Measurements from ENCODE around the gene FADS1.

FADS1 gene

GRCh38 chr11:61793083-61793828 lies 23.5 kb downstream of the FADS1 start:
- no peak for DNase-seq

DNA sequence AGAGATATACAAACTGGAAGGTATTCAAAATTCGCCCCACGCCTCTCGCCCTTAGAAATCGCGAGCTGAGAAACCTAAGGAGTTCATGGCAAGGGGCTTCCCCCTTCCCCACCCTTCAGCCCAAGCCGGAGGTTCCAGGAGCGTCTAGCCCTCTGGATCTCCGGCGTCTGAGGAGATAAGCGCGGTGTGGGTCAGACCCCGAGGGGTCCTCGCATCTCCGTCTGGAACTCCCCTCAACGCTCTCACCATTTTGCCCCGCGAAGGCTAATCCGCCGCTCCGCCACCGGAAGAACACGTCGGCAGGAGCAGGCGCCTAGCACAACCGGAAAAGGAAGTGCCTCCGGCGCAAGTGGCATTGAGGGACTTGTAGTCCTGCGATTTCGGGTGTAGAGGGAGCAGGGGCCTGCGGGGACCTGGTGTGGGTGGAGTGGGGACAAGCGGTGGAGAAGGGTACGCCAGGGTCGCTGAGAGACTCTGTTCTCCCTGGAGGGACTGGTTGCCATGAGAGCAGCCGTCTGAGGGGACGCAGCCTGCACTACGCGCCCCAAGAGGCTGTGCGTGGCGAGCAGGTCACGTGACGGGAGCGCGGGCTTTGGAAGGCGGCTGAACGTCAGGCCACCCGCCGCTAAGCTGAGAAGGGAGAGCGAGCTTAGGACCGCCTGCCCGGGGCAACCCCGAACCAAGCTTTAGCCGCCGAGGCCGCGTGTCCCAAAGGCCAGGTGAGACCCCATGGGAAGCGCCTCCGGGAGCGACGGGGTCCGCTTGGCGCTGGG lies 24.3 kb downstream of the FADS1 start, which contains the start of the genes FEN1 and TMEM258:
TSS of gene FEN1 (plus strand) at position 602 of the 773 bp plus-strand sequence. CDS start 2,451 bp downstream, outside the sequence.
TSS of gene TMEM258 (minus strand) at position 290 of the 773 bp plus-strand sequence. CDS start at position 249, 41 bp downstream.
- peak; percentile 77 for DNase-seq

GRCh38 chr11:61791737-61792309 lies 25.0 kb downstream of the FADS1 start:
- no peak for DNase-seq

DNA sequence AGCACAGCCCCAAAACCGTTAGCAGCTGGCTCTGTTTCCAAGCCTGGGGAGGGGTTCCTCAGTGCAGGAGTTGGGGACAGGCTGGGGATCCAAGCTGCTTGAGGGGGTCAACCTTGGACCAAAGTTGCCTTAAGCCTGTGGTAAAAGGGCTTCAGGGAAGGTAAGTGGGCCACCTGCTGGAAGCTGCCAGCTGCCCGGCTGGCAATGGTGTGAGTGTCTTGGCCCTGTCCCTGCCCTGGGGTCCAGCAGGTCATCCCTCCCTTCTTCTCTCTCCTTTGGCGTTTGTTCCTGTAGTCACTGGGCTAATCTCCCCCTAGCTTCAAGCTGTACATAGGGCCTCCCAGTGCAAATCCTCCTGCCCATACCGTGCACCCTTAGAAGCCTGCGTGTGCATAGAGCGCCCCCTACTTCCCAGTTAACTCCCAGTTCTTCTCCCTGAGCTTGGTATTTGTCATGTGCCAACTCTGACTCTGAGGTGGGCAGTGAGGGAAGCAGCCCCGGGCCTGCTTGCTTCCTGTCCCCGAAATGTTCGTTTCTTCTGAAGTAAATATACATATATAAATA lies 28.8 kb downstream of the FADS1 start:
- no peak for DNase-seq

GRCh38 chr11:61785837-61786402 lies 30.9 kb downstream of the FADS1 start:
- DNase-seq = no peak

- DNase-seq = no peak
Measured at GRCh38 chr11:61784506-61784805, 32.3 kb downstream of the FADS1 start.

DNA sequence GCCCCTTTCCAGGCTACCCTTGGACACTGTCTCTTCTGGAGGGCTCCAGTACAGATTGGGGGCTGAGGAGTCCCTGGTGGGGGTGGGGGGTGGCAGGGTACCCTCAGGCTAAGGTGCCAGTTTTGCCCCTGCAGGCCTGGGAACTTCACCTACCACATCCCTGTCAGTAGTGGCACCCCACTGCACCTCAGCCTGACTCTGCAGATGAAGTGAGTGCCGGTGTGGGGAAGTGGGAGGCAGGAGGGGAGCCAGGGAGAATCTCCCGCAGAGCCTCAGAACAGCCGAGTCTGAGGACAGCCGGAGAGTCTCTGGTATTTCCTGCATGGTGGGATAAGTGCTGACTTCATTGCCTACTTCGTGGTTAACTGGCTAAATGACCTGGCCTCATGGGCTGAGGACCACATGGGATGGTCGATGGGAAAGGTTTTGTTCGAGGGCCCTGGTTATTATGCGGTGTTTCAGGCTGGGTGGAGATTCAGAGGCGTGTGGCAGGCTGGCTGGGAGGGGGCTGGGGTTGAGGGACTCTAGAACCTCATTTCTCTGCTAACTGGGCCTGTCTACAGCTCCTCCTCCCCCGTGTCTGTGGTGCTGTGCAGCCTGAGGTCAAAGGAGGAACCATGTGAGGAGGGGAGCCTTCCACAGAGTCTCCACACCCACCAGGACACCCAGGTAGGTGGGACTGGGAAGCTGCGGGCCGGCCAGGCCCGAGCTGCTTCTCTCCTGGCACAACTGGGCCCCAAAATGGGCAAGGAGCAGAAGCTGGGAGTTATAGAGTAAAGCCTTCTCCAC lies 32.9 kb downstream of the FADS1 start:
- no peak for DNase-seq

- DNase-seq = no peak
Measured at GRCh38 chr11:61782841-61783240, 34.0 kb downstream of the FADS1 start.

- no peak for DNase-seq
Measured at GRCh38 chr11:61782299-61782698, 34.5 kb downstream of the FADS1 start.

GRCh38 chr11:61781585-61781984 lies 35.2 kb downstream of the FADS1 start:
- no peak for DNase-seq

- no peak for DNase-seq
Measured at GRCh38 chr11:61780581-61781162, 36.1 kb downstream of the FADS1 start.

DNA sequence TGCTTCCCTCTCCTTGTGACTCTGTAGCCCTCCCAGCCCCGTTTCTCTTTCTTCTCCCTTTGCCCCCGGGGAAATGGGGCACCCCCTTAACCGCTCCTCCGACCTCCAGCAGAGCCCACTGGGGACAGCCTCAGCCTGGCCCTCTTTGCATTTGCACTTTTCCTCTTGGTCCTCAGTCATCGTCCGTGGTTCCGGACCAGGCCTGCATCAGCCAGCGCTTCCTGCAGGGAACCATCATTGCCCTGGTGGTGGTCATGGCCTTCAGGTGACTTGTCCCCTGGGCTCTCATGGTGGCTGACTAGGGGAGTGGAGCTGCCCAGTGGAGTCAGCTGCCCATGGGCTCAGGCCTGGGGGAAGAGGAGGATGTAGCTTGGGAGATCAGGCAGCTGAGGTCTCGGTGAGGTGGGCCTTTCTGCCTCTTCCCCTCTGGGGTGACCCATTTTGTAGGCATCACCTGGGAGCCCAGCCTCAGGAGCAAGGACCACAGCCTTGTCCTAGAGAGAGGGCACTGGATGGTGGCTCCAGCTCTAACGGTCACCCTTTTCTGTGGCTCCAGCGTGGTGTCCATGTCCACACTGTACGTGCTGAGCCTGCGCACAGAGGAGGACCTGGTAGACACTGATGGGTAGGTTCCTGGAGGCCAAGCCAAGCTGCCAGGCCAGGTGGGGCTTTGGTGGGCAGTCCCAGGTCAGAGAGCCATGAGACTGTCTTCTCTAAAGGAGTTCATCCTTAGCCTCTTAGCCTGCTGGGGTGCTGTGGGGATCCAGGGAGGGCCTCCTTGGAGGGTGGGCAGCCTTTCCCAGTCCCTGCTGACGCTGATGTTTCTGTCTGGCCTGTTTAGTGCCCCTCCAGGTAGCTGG lies 36.9 kb downstream of the FADS1 start:
- DNase-seq = no peak

GRCh38 chr11:61778920-61779650 lies 37.7 kb downstream of the FADS1 start:
- DNase-seq = no peak

GRCh38 chr11:61778357-61778886 lies 38.4 kb downstream of the FADS1 start:
- DNase-seq = no peak

DNA sequence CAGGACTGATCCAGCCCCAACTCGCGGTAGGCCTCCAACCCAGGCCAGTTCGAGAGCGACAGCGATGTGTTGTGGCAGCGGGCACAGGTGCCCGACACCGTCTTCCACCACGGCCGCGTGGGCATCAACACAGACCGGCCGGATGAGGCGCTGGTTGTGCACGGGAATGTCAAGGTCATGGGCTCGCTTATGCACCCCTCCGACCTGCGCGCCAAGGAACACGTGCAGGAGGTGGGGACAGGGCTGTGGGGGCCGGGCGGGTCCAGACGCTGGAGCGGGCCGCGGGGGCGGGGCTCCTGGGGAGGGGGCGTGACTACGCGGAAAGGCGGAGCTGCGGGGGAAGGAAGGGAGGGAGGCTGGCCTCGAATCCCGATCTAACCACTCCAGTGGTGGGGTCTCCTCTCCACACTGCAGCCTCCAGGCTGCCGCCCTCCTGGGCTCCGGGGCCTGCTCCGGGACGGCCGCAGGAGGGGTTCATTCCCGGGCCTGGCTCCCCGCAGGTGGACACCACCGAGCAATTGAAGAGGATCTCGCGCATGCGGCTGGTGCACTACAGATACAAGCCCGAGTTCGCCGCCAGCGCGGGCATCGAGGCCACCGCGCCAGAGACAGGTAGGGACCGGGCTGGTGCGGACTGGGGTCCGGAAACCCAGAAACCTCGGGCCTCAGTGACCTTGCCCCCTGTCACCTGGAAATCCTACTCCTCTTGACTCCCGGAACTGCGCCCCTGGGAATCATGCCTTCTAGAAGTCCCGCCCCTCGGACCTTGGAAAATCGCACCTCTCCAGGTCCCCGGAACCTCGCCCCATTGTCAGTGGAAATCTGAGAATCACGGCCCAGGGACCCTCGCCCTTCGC lies 39.3 kb downstream of the FADS1 start:
- peak; percentile 53 for DNase-seq

- DNase-seq = no peak
Measured at GRCh38 chr11:61776561-61777075, 40.2 kb downstream of the FADS1 start.

GRCh38 chr11:61775606-61776554 lies 40.9 kb downstream of the FADS1 start:
- DNase-seq = no peak

All from activated CD4-positive, alpha-beta T cell treated with anti-CD3 and anti-CD28 coated beads for 1 hour (primary cell).